Sigmoid colon (tissue), 7 donors: ENCODE results near the gene MUC6. TPM values are rescaled to one million over a fixed set of nuclear protein-coding genes. Genes with fewer than 3 reads are reported as not detected.

Experiments used
- DNase-seq: peaks from one replicate; pipeline ENCODE4 v3.0.0-alpha.2; 2019
- H3K27ac ChIP-seq, 4 donors: fragments of 200-600 bp; sonication (generic); one replicate each; pipeline ENCODE4 v1.5.1; 2016 to 2019; ENCODE audit warnings: mild to moderate bottlenecking in 1 of 4
- H3K27me3 ChIP-seq, 3 donors: fragments of 200-600 bp; sonication (generic); one replicate each; pipeline ENCODE4 v1.5.1; 2019; ENCODE audit warnings: mild to moderate bottlenecking in 1 of 3
- H3K36me3 ChIP-seq, 4 donors: fragments of 200-600 bp; sonication (generic); one replicate each; pipeline ENCODE4 v1.5.1; 2016 to 2019
- H3K4me1 ChIP-seq, 4 donors: fragments of 200-600 bp; sonication (generic); one replicate each; pipeline ENCODE4 v1.5.1; 2017 to 2019
- H3K4me3 ChIP-seq, 4 donors: fragments of 200-600 bp; sonication (generic); one replicate each; pipeline ENCODE4 v1.5.1; 2017 to 2019; ENCODE audit warnings: mild to moderate bottlenecking in 2 of 4, moderate library complexity in 1 of 4
- H3K9me3 ChIP-seq, 4 donors: fragments of 200-600 bp in 3 of 4; sonication (generic) in 3 of 4; one replicate each; pipeline versions ENCODE4 v1.5.1 to v1.6.1; 2013 to 2019
- EP300 ChIP-seq, 4 donors: sonication (generic); formaldehyde crosslinking; IDR thresholded peaks; one replicate each; pipeline ENCODE4 v1.6.1; 2017; ENCODE audit warnings: antibody characterized with exemption in 4 of 4
- POLR2A ChIP-seq, 2 donors: fragments of 450-650 bp; IDR thresholded peaks; one replicate each; pipeline ENCODE4 v1.6.1; 2016; ENCODE audit warnings: antibody characterized with exemption in 2 of 2, mild to moderate bottlenecking in 2 of 2, moderate library complexity in 2 of 2
- POLR2AphosphoS5 ChIP-seq, 4 donors: sonication (generic); formaldehyde crosslinking; IDR thresholded peaks; one replicate each; pipeline ENCODE4 v1.6.1; 2017; ENCODE audit warnings: antibody characterized with exemption in 4 of 4
- WGBS, 2 donors: extraction: QIAGEN DNeasy Blood & Tissue Kit; methylation state at CpG; one replicate each; pipeline ENCODE4 v1.1.7; 2013; 5-methylcytosine and 5-hydroxymethylcytosine counted together
- intact Hi-C: fragments of 100-400 bp; cut with DNase I; formaldehyde crosslinking; loops from one replicate; pipeline ENCODE4 v1.15.1; 2023
- polyA plus RNA-seq, 3 donors: library from polyadenylated mRNA; stranded (reverse); fragments of 200-250 nt; gene quantifications; one replicate each; pipeline ENCODE4 v1.2.3, GENCODE V29; 2013
- total RNA-seq, 4 donors: library from RNA; depleted of rRNA; stranded (reverse); fragments of >200 nt; gene quantifications; one replicate each; pipeline ENCODE4 v1.1.0, GENCODE V29; 2016
- TF ChIP-seq, protein P1 (sequence below), 4 experiments: fragments of 450-650 bp in 3 of 4; fragments of 200-600 bp in 1 of 4; IDR thresholded peaks; one replicate each; pipeline ENCODE4 v1.5.1; 2016 to 2019; ENCODE audit warnings: antibody characterized with exemption in 4 of 4, mild to moderate bottlenecking in 3 of 4, moderate library complexity in 2 of 4
- donor health status: healthy with polysubstance abuse.
- donor health status: Bipolar disorder and iron deficiency.
- donor health status: healthy.

MUC6 gene
- total and polyA plus RNA-seq, 7 donors = under 0.01 to 0.04 TPM; not detected in 5

DNA sequence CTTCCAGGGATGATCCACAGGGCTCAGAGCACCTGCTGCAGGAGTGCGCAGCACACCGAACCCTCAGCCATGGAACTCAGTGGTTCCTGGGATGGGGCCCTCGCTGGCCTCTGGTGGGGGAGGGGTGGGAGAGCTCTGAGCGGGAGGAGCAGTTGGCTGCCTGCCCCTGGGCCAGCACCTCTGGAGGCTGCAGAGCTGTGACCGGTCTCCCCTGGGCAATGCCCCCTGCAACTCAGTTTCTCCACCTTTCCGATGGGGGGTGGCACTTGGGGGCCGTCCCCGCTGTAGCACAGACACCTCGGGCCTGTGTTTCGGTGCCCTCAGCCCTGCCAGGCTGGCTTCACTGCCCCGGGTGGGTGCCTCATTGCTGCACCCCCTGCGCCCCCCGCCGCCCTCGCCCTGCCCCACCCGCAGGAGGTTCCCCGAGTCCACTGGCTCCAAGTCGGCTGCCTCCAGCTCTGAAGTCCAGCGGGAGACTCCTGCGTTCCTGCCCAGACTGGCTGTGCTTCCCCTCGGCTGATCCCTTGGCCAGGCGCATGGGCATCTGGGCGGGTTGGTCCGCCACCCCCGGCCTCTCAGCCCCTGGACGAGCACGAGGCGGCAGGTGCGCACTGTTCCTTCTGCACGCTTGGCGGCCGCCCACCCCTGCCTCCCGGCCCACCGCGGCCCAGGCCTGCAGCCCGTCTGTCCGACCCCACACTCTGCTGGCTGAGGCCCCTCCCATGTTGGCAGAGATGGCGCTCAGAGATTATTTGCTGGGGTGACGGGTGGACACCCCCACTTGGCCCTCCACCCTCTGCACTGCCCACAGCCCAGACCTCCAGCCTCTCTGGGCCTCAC, 1.8 kb downstream of the MUC6 start:
- no peak for TF ChIP-seq EP300 (IDR thresholded peaks at IDR 0.05)
- TF ChIP-seq, protein P1, sequence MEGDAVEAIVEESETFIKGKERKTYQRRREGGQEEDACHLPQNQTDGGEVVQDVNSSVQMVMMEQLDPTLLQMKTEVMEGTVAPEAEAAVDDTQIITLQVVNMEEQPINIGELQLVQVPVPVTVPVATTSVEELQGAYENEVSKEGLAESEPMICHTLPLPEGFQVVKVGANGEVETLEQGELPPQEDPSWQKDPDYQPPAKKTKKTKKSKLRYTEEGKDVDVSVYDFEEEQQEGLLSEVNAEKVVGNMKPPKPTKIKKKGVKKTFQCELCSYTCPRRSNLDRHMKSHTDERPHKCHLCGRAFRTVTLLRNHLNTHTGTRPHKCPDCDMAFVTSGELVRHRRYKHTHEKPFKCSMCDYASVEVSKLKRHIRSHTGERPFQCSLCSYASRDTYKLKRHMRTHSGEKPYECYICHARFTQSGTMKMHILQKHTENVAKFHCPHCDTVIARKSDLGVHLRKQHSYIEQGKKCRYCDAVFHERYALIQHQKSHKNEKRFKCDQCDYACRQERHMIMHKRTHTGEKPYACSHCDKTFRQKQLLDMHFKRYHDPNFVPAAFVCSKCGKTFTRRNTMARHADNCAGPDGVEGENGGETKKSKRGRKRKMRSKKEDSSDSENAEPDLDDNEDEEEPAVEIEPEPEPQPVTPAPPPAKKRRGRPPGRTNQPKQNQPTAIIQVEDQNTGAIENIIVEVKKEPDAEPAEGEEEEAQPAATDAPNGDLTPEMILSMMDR (IDR thresholded peaks at IDR 0.05) = no peak
- intact Hi-C loops = no loop called here
- Histone ChIP-seq H3K27me3 (peaks cover 0 to 22% (median 17%) of the 10 kb centered on the region in 3 donors), H3K9me3 (no peaks in the 10 kb centered on the region), H3K36me3 (no peaks in the 10 kb centered on the region), H3K4me1 (no peaks in the 10 kb centered on the region), H3K27ac (no peak overlapping the region), H3K4me3 (no peak overlapping the region)
- DNase-seq = no peak
- 64 to 80% methylated on average over 39 of the region's 39 CpGs for WGBS, 2 donors

DNA sequence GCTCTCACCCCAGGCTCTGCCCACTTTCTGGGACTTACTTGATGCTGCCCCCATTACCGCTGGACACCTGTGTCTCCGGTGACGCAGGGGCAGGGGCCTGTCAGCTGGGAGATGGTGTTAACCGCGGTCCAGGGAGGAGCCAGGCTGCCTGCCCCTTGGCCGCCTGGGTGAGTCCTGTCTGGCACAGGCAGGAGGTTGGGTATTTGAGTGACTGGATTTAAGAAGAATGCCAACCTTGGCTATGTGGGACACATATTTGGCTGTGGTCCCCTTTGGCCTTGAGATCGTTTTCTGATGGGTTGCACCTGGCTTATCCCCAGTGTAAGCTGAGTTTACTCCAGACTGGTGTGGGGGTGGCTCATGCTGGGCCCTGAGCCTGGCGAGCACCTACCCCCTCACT, 2.5 kb downstream of the MUC6 start:
- TF ChIP-seq POLR2AphosphoS5 (IDR thresholded peaks at IDR 0.05) = no peak
- 76 to 88% methylated on average over 8 of the region's 8 CpGs for WGBS, 2 donors

DNA sequence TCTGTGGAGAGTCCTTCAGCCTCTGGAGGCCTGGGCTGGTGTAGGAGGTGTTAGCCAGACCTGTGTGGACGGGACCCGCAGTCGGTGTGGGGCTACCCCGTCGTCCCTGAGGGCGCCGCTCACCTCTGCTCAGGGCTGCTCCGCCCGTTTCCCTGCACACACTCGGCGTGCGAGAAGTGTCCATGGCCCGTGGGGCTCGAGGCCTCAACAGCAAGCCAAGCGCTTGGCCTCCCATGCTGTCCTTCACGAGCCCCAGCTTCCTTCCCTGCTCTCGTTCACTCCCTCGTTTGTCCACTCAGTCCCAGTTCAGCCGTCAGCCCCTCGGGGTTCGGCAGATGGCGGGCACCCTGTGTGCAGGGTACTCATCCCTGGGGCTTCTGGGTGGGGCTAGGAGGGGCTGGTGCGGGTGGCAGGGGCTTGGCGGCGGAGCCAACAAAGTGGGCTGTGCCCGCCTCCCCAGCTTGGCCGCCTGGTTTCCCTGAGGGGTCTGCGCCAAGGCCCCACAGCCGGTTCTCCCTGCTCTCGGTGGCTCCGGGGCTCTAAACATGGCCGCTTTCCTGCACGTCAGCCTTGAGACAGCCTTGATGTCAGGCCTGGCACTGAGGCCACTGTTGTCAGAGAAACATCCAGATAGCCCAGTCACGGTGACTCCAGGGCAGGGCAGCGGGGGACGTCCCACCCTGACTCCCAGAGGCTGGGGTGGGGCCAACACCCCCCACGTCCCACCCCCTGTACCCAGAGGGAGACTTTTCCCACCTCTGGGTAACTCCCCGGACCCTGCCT, 3.3 kb downstream of the MUC6 start:
- Histone ChIP-seq H3K4me1 (no peaks in the 10 kb centered on the region), H3K27me3 (peaks cover 0 to 20% (median 17%) of the 10 kb centered on the region in 3 donors), H3K36me3 (no peaks in the 10 kb centered on the region), H3K4me3 (no peak overlapping the region), H3K27ac (no peak overlapping the region), H3K9me3 (no peaks in the 10 kb centered on the region)
- 72 to 81% methylated on average over 38 of the region's 38 CpGs for WGBS, 2 donors
- no peak for DNase-seq
- intact Hi-C loops = no loop called here
- TF ChIP-seq, protein P1 (IDR thresholded peaks at IDR 0.05) = no peak
- no peak for TF ChIP-seq POLR2A (IDR thresholded peaks at IDR 0.05)
- TF ChIP-seq POLR2AphosphoS5 (IDR thresholded peaks at IDR 0.05) = no peak
- no peak for TF ChIP-seq EP300 (IDR thresholded peaks at IDR 0.05)

More for the DNA sequence above, 2.5 kb downstream of the MUC6 start:
- no peaks in the 10 kb centered on the region for H3K36me3 ChIP-seq
- H3K4me3 ChIP-seq = no peak overlapping the region
- no peaks in the 10 kb centered on the region for H3K9me3 ChIP-seq
- peaks cover 0 to 22% (median 17%) of the 10 kb centered on the region in 3 donors for H3K27me3 ChIP-seq
- no peaks in the 10 kb centered on the region for H3K4me1 ChIP-seq
- no peak overlapping the region for H3K27ac ChIP-seq
- no peak for DNase-seq
- intact Hi-C loops = no loop called here

- TF ChIP-seq, protein P1 (IDR thresholded peaks at IDR 0.05) = no peak
- TF ChIP-seq POLR2AphosphoS5 (IDR thresholded peaks at IDR 0.05) (no peak), EP300 (IDR thresholded peaks at IDR 0.05) (no peak), POLR2A (IDR thresholded peaks at IDR 0.05) (no peak)
- Histone ChIP-seq H3K9me3 (no peaks in the 10 kb centered on the region), H3K27ac (no peak overlapping the region), H3K4me1 (no peaks in the 10 kb centered on the region), H3K27me3 (peaks cover 0 to 13% (median 12%) of the 10 kb centered on the region in 3 donors), H3K36me3 (no peaks in the 10 kb centered on the region), H3K4me3 (no peak overlapping the region)
- intact Hi-C loops = no loop called here
- WGBS, 2 donors = 89 to 94% methylated on average over 12 of the region's 12 CpGs
- DNase-seq = no peak
Observed at GRCh38 chr11:1032310-1032891, 4.1 kb downstream of the MUC6 start.
